Activated CD8-positive, alpha-beta T cell treated with anti-CD3 and anti-CD28 coated beads, Interleukin-2, amount 10 ng/mL, durations not matched to agents 7 days and 5 days (primary cell): Measurements from ENCODE around the gene CERS6. TPM values are rescaled to one million over a fixed set of nuclear protein-coding genes. Genes with fewer than 3 reads are reported as not detected.

Experiments
- ATAC-seq: fragments of 150-1000 bp; cut with Tn5 transposase; one replicate; pipeline ENCODE4 v1.10.0; 2021; ENCODE audit warnings: moderate library complexity
- CTCF ChIA-PET: fragments of 350-600 bp; sonication (Branson Sonifier 250); formaldehyde crosslinking; loops from one replicate; lab custom pipeline; 2021; ENCODE audit warnings: antibody characterized with exemption; lab: Charles Lee
- POLR2A ChIA-PET: fragments of 350-600 bp; sonication (Branson Sonifier 250); formaldehyde crosslinking; loops from one replicate; lab custom pipeline; 2021; ENCODE audit warnings: antibody characterized with exemption; lab: Charles Lee
- DNase-seq: peaks from one replicate; pipeline ENCODE4 v3.0.0-alpha.2; 2020
- H3K27ac Mint-ChIP-seq: one replicate; pipeline ENCODE4 v1.8.0; 2021; ENCODE audit warnings: mild to moderate bottlenecking, mixed read lengths
- H3K27me3 Mint-ChIP-seq: one replicate; pipeline ENCODE4 v1.8.0; 2021; ENCODE audit warnings: low read depth, mixed read lengths
- H3K36me3 Mint-ChIP-seq: one replicate; pipeline ENCODE4 v1.8.0; 2021; ENCODE audit warnings: low read depth, mixed read lengths
- H3K4me1 Mint-ChIP-seq: one replicate; pipeline ENCODE4 v1.8.0; 2021; ENCODE audit warnings: low read depth, mixed read lengths
- H3K4me3 Mint-ChIP-seq: one replicate; pipeline ENCODE4 v1.8.0; 2021; ENCODE audit warnings: mild to moderate bottlenecking, mixed read lengths
- H3K9me3 Mint-ChIP-seq: one replicate; pipeline ENCODE4 v1.8.0; 2022; ENCODE audit warnings: mixed read lengths; ENCODE audit not compliant: insufficient read depth
- total RNA-seq, 2 experiments: library from RNA; stranded (reverse); gene quantifications; one replicate each; pipeline ENCODE4 v1.2.3, GENCODE V29; 2021

CERS6 gene
- total RNA-seq, 2 experiments from 2014 or later, result 13.1 to 14.5 TPM

DNA sequence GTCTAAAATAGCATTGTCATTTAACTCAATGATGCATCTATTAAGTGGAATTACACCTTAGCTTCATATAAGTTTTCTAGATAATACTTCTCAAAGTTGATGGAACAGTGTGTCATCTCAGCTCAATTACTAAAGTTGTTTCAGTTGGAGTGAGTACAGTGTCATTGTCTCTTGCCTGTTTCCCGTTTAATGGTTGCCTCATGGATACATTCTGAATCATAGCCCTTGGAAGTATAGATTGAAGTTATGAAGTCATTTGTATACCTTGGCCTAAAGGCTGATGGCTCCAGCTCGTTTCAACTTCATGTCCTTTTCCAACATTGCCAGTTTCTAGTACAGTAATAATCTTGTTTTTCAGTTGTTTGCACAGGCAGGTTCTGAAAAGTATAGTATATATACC is 215.9 kb downstream of the CERS6 start:
- CTCF ChIA-PET, result interaction anchor here (1.1 to 1.9 kb wide), 5 partner anchors 14 to 325 kb away, joined by 3 to 6 read pairs (median 3); partner anchors contain the start of gene CERS6

GRCh38 chr2:168673265-168674189 is 217.5 kb downstream of the CERS6 start:
- no peak overlapping the region for H3K27ac Mint-ChIP-seq
- no peaks in the 10 kb centered on the region for H3K9me3 Mint-ChIP-seq
- no peaks in the 10 kb centered on the region for H3K4me1 Mint-ChIP-seq
- POLR2A ChIA-PET, result no interaction called here
- ATAC-seq, result no peak
- H3K4me3 Mint-ChIP-seq, result no peak overlapping the region
- CTCF ChIA-PET, result interaction anchor here (0.8 to 1.9 kb wide), 3 partner anchors 218 to 327 kb away, joined by 3 to 5 read pairs (median 3); partner anchors contain the start of gene CERS6
- DNase-seq, result no peak
- no peaks in the 10 kb centered on the region for H3K27me3 Mint-ChIP-seq
- peaks cover 6% of the 10 kb centered on the region for H3K36me3 Mint-ChIP-seq

More for the DNA sequence above, 215.9 kb downstream of the CERS6 start:
- no peaks in the 10 kb centered on the region for H3K27me3 Mint-ChIP-seq
- peaks cover 4% of the 10 kb centered on the region for H3K4me1 Mint-ChIP-seq
- H3K36me3 Mint-ChIP-seq, result peaks cover 4% of the 10 kb centered on the region
- H3K27ac Mint-ChIP-seq, result no peak overlapping the region
- no peak for ATAC-seq
- H3K9me3 Mint-ChIP-seq, result no peaks in the 10 kb centered on the region
- no peak for DNase-seq
- H3K4me3 Mint-ChIP-seq, result no peak overlapping the region
- POLR2A ChIA-PET, result no interaction called here

GRCh38 chr2:168678153-168678853 is 222.2 kb downstream of the CERS6 start:
- Mint-ChIP-seq H3K27me3 (no peaks in the 10 kb centered on the region), H3K4me1 (no peaks in the 10 kb centered on the region), H3K9me3 (no peaks in the 10 kb centered on the region), H3K4me3 (no peak overlapping the region), H3K36me3 (peaks cover 3% of the 10 kb centered on the region), H3K27ac (no peak overlapping the region)
- CTCF ChIA-PET, result no interaction called here
- ATAC-seq (no peak), DNase-seq (no peak)
- POLR2A ChIA-PET, result no interaction called here

- Mint-ChIP-seq H3K27me3 (no peaks in the 10 kb centered on the region), H3K4me3 (no peak overlapping the region), H3K9me3 (no peaks in the 10 kb centered on the region), H3K36me3 (peaks cover 3% of the 10 kb centered on the region), H3K4me1 (no peaks in the 10 kb centered on the region), H3K27ac (no peak overlapping the region)
- ChIA-PET CTCF (no interaction called here), POLR2A (no interaction called here)
- no peak for DNase-seq
- ATAC-seq, result no peak
These were observed 223.0 kb downstream of the CERS6 start for GRCh38 chr2:168679081-168679480.

DNA sequence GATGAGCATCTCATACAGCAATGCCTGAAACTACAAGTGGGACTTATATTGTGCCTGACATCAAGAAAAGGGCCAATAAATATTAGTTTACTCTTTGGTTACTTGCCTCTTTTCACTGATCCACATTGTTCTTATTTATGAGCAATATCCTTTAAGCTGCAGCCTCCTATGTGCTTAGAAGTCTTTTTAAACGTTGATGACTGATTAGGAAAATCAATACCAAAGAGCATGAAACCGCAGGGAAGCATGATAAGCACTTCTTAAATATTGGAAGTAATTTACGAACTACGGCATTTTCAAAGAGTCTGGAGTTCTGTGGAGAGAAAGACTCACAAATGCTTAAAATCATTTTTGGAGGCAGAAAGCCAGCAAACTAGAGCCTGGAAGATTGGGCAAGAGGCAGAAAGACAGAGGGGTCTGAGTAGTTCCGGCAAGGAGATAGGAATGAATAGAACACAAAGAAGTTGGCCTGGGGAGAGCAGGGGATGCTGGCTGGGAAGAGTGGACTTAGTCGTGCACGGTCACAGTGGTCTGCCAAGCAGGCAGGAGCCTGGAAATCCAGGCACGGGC is 223.8 kb downstream of the CERS6 start:
- ATAC-seq, result no peak
- Mint-ChIP-seq H3K9me3 (no peaks in the 10 kb centered on the region), H3K27me3 (no peaks in the 10 kb centered on the region), H3K27ac (no peak overlapping the region), H3K36me3 (peaks cover 3% of the 10 kb centered on the region), H3K4me1 (no peaks in the 10 kb centered on the region), H3K4me3 (no peak overlapping the region)
- CTCF ChIA-PET, result no interaction called here
- no peak for DNase-seq
- POLR2A ChIA-PET, result no interaction called here

DNA sequence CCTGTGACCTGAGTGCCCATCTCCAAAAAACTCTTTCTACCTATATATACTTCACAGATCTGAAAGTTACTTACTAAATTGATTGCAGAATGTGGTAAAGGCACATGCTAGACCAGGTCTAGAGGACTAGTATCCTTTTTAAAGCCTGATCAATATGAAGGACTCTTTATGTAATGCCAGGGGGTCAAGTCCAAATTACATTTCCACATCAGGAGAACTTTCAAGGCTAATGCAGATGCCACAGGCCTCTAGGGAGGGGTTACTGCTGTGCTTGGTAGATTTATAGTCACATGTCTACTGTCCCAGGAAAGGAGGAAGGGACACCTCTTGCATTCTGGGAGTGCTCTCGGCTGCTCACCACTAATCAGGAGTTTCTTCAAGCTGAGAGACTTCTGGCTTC is 227.9 kb downstream of the CERS6 start:
- ChIA-PET POLR2A (no interaction called here), CTCF (no interaction called here)
- ATAC-seq (no peak), DNase-seq (no peak)
- Mint-ChIP-seq H3K27me3 (no peaks in the 10 kb centered on the region), H3K36me3 (no peaks in the 10 kb centered on the region), H3K9me3 (no peaks in the 10 kb centered on the region), H3K4me3 (no peak overlapping the region), H3K4me1 (no peaks in the 10 kb centered on the region), H3K27ac (no peak overlapping the region)

DNA sequence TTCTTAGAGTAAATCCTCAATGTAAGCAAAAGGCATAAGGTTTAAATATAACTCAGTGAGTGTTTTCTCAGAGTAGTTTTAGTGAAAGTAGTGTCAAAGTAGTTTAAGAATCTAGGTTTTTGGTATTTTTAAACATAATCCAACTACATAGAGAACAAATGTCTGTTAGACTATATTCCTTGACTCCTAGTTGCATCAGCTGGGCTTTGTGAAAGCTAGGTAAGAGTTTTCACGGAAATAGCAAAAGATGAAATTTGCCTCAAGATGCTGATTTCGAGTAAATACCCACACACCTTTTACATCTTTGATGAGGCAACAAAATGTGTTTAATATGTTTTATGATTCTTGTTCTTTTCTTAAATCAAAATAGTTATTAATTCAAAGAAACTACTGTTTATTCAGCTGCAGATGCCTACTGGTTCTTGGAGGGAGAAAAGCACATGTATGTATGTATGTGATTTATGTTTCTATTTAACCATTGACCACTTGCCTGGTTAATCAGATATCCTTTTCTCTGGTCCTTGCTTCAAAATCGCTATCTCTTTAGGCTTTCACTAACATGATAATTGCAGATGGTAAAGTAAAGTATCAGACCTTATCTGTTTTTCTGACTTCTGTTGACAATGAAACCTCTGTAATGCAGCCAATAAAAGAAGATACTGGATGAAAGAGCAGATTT is 229.0 kb downstream of the CERS6 start:
- DNase-seq (no peak), ATAC-seq (no peak)
- H3K4me3 Mint-ChIP-seq, result no peak overlapping the region
- H3K36me3 Mint-ChIP-seq, result no peaks in the 10 kb centered on the region
- ChIA-PET POLR2A (no interaction called here), CTCF (interaction anchor here (1.1 to 4.6 kb wide), 3 partner anchors 14 to 337 kb away, joined by 3 to 46 read pairs (median 6); no protein-coding TSS in a partner anchor)
- H3K27me3 Mint-ChIP-seq, result no peaks in the 10 kb centered on the region
- no peak overlapping the region for H3K27ac Mint-ChIP-seq
- no peaks in the 10 kb centered on the region for H3K4me1 Mint-ChIP-seq
- H3K9me3 Mint-ChIP-seq, result no peaks in the 10 kb centered on the region

DNA sequence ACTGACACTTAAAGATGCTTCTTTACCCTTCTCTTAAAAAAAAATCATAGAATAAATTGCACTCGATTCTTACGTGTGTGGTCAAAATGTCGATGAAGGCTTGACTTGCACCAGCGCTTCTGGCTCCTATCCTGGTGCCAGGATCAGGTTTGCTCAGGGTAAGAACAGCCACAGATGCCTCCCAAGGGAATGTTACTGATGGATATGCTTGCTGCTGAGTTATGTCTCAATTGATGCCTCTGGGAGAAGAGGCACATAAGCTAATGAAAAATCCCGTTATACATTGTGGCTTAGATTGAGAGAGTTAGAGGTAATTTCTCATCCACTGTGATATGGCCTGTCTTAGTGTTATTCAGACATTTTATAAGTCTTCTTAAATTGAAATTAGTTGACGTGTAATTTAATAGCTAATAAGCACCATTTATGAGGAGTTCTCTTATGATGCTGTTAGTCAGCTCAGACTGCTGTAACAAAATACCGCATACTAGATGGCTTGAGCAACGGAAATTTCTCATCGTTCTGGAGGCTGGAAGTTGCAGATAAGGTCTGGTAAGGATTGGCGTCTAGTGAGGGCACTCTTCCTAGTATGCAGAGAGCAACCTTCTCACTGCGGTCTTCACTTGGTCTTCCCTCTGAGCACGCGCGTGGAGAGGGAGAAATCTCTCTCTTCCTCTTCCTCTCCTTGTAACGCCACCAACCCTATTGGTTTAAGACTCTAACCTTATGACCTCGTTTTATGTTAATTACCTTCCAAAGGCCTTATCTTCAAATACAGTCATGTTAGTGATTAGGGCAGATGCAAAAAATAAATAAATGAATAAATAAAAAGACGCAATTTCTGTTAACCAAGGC is 229.8 kb downstream of the CERS6 start:
- CTCF ChIA-PET, result interaction anchor here (1.1 to 4.6 kb wide), 4 partner anchors 15 to 338 kb away, joined by 3 to 46 read pairs (median 4); no protein-coding TSS in a partner anchor

GRCh38 chr2:168686452-168687191 is 230.6 kb downstream of the CERS6 start:
- Mint-ChIP-seq H3K4me3 (no peak overlapping the region), H3K36me3 (peaks cover 3% of the 10 kb centered on the region), H3K27ac (no peak overlapping the region), H3K4me1 (no peaks in the 10 kb centered on the region), H3K9me3 (no peaks in the 10 kb centered on the region), H3K27me3 (no peaks in the 10 kb centered on the region)
- DNase-seq, result no peak
- CTCF ChIA-PET, result interaction anchor here (0.7 to 4.6 kb wide), 8 partner anchors 11 to 350 kb away, joined by 3 to 46 read pairs (median 3); no protein-coding TSS in a partner anchor
- POLR2A ChIA-PET, result no interaction called here
- ATAC-seq, result no peak

More for the DNA sequence above, 229.8 kb downstream of the CERS6 start:
- Mint-ChIP-seq H3K36me3 (no peaks in the 10 kb centered on the region), H3K4me3 (no peak overlapping the region), H3K9me3 (no peaks in the 10 kb centered on the region), H3K27ac (no peak overlapping the region), H3K27me3 (no peaks in the 10 kb centered on the region), H3K4me1 (no peaks in the 10 kb centered on the region)
- POLR2A ChIA-PET, result no interaction called here
- DNase-seq (no peak), ATAC-seq (no peak)

- CTCF ChIA-PET, result interaction anchor here (0.7 to 4.6 kb wide), 10 partner anchors 10 to 350 kb away, joined by 3 to 46 read pairs (median 3); no protein-coding TSS in a partner anchor
- Mint-ChIP-seq H3K4me1 (no peaks in the 10 kb centered on the region), H3K36me3 (peaks cover 4% of the 10 kb centered on the region), H3K9me3 (no peaks in the 10 kb centered on the region), H3K4me3 (no peak overlapping the region), H3K27me3 (no peaks in the 10 kb centered on the region), H3K27ac (no peak overlapping the region)
- no peak for DNase-seq
- POLR2A ChIA-PET, result no interaction called here
- no peak for ATAC-seq
These were observed 231.2 kb downstream of the CERS6 start for GRCh38 chr2:168687314-168687713.
